Measurements from ENCODE around the gene TMEM14C. TPM values are rescaled to one million over a fixed set of nuclear protein-coding genes. Genes with fewer than 3 reads are reported as not detected.
A peak's percentile ranks its signal among the peaks of the same experiment; 100 is the strongest.

Gene TMEM14C
- total and polyA plus RNA-seq, 4 donors = 52.8 to 173 (median 78.3) TPM

DNA sequence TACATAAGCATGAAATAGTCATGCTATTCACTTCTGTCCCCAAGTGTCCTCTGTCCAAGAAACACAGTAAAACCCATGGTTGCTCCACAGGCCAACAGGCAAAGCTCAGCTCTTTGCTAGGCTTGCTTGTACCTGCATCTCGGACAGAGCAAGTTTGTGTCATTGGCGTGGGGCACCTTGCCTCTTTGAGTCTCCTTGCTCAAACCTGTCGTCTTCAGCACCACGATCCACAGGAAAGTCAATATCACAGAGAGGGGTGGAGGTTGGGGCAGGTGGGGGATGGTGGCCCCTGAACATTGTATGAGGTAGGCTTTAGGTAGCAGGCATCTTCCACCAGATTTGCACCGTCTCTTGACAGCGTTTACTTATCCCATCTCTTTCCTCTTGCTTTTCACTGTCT lies 20.6 kb downstream of the TMEM14C start:
- Histone ChIP-seq H3K36me3 (ENCODE audit: control insufficient read depth in 4 of 4, insufficient read depth in 4 of 4, low read length in 4 of 4) (peaks cover 0 to 10% (median 1%) of the 10 kb centered on the region in 4 donors), H3K9ac (ENCODE audit: insufficient read depth in 1 of 2, low read length in 2 of 2) (no peak overlapping the region), H3K27ac (ENCODE audit: low read depth in 1 of 2, low read length in 1 of 2) (no peak overlapping the region), H3K4me3 (no peak overlapping the region), H3K4me1 (ENCODE audit: control insufficient read depth in 5 of 5, insufficient read depth in 5 of 5, low read length in 5 of 5) (peaks cover 0 to 11% (median 0%) of the 10 kb centered on the region in 5 donors), H3K9me3 (ENCODE audit: control insufficient read depth in 4 of 4, insufficient read depth in 3 of 4, low read length in 3 of 4) (no peaks in the 10 kb centered on the region), H3K27me3 (ENCODE audit: control insufficient read depth in 3 of 3, insufficient read depth in 3 of 3, low read length in 2 of 3) (no peaks in the 10 kb centered on the region)
- DNase-seq (no peak), ATAC-seq (ENCODE audit: insufficient read depth, low FRiP score) (no peak)
- 87 to 89% methylated on average over 6 of the region's 6 CpGs for WGBS, 2 donors
- TF ChIP-seq CTCF (IDR thresholded peaks at IDR 0.05; ENCODE audit: control extremely low read depth, extremely low read depth) = no peak

DNA sequence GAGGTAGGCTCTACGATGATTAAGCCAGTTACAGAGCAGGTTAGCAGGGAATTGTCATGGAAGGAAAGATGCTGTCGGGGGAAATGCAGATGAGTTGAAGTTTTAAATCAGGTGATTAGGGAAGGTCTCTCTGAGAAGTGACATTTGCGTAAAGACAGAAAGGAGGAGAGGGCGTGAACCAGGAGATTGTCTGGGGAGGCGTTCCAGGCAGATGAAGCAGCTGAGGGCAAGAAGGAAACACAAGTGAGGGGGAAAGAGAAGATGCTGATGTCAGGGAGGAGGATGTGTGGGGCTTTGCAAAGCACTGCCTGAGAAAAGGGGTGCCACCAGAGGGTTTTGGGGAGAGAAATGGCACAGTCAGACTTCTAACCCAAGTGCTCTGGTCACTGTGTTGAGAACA lies 22.2 kb downstream of the TMEM14C start:
- DNase-seq (no peak), ATAC-seq (ENCODE audit: insufficient read depth, low FRiP score) (no peak)
- Histone ChIP-seq H3K27me3 (ENCODE audit: control insufficient read depth in 3 of 3, insufficient read depth in 3 of 3, low read length in 2 of 3) (no peaks in the 10 kb centered on the region), H3K27ac (ENCODE audit: low read depth in 1 of 2, low read length in 1 of 2) (no peak overlapping the region), H3K4me3 (no peak overlapping the region), H3K9ac (ENCODE audit: insufficient read depth in 1 of 2, low read length in 2 of 2) (no peak overlapping the region), H3K4me1 (ENCODE audit: control insufficient read depth in 5 of 5, insufficient read depth in 5 of 5, low read length in 5 of 5) (peaks cover 3 to 27% (median 10%) of the 10 kb centered on the region in 5 donors), H3K9me3 (ENCODE audit: control insufficient read depth in 4 of 4, insufficient read depth in 3 of 4, low read length in 3 of 4) (no peaks in the 10 kb centered on the region), H3K36me3 (ENCODE audit: control insufficient read depth in 4 of 4, insufficient read depth in 4 of 4, low read length in 4 of 4) (peaks cover 0 to 10% (median 5%) of the 10 kb centered on the region in 4 donors)
- WGBS, 2 donors = 85 to 91% methylated on average over 5 of the region's 5 CpGs
- TF ChIP-seq CTCF (IDR thresholded peaks at IDR 0.05; ENCODE audit: control extremely low read depth, extremely low read depth) = no peak

DNA sequence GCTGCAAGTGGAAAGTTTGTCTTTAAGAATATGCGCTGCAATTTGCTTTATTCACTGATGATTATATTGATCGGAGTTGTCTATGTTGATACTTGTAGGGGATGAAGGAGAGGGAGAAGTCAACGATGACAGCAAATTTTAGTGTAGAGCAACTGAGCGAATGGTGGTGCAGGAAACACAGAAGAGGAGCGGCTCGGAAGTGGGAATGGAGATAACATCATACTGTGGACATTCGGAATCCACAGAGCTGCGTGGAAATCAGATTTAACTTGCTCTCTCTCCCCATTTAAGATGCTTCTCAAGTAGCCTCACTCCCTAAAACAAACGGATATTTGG lies 24.0 kb downstream of the TMEM14C start:
- H3K4me1 ChIP-seq (ENCODE audit: control insufficient read depth in 5 of 5, insufficient read depth in 5 of 5, low read length in 5 of 5) = peaks cover 3 to 29% (median 10%) of the 10 kb centered on the region in 5 donors
- H3K27ac ChIP-seq (ENCODE audit: low read depth in 1 of 2, low read length in 1 of 2) = peak overlapping the region; percentile 74 to 78
- DNase-seq (peak in 1 of 3 donors; percentile 22), ATAC-seq (ENCODE audit: insufficient read depth, low FRiP score) (no peak)
- H3K36me3 ChIP-seq (ENCODE audit: control insufficient read depth in 4 of 4, insufficient read depth in 4 of 4, low read length in 4 of 4) = peaks cover 2 to 12% (median 7%) of the 10 kb centered on the region in 4 donors
- peak overlapping the region; percentile 51 for H3K4me3 ChIP-seq
- no peak for TF ChIP-seq CTCF (IDR thresholded peaks at IDR 0.05; ENCODE audit: control extremely low read depth, extremely low read depth)
- 36% methylated on average over 9 of the region's 9 CpGs for WGBS, 2 donors
- no peaks in the 10 kb centered on the region for H3K27me3 ChIP-seq (ENCODE audit: control insufficient read depth in 3 of 3, insufficient read depth in 3 of 3, low read length in 2 of 3)
- H3K9me3 ChIP-seq (ENCODE audit: control insufficient read depth in 4 of 4, insufficient read depth in 3 of 4, low read length in 3 of 4) = no peaks in the 10 kb centered on the region
- H3K9ac ChIP-seq (ENCODE audit: insufficient read depth in 1 of 2, low read length in 2 of 2) = peak overlapping the region in 1 of 2 donors; percentile 45

Measured in lung (tissue), 12 donors.